Kidney (tissue), 14 donors: ENCODE measurements around the gene A3GALT2. TPM values are rescaled to one million over a fixed set of nuclear protein-coding genes. Genes with fewer than 3 reads are reported as not detected.
"Not testable (repeated sequence)": the region's sequence is repeated elsewhere in the genome, so short reads cannot be mapped to it uniquely, and the experiment has no call there.

Experiments
- DNase-seq, 5 donors: peaks; one replicate each; pipeline ENCODE4 v3.0.0-alpha.2; 2013 to 2020
- FAIRE-seq: peaks from 2 replicates; lab custom pipeline; 2012; peaks lifted over from hg19 to GRCh38; lab: Jason Lieb, UNC
- H3K27ac ChIP-seq, 2 donors: one replicate each; pipeline ENCODE4 v1.7.0; 2013; ENCODE audit warnings: low read depth in 2 of 2, low read length in 2 of 2, inconsistent platforms in 1 of 2
- H3K27me3 ChIP-seq: one replicate; pipeline ENCODE4 v1.7.1; 2013; ENCODE audit warnings: low read length, inconsistent platforms; ENCODE audit not compliant: control insufficient read depth, insufficient read depth
- H3K36me3 ChIP-seq, 3 donors: one replicate each; pipeline versions ENCODE4 v1.7.0 to v1.7.1; 2013; ENCODE audit warnings: low read length in 3 of 3, control low read depth in 1 of 3, inconsistent platforms in 1 of 3; ENCODE audit not compliant: insufficient read depth in 3 of 3, control insufficient read depth in 2 of 3
- H3K4me1 ChIP-seq, 3 donors: one replicate each; pipeline versions ENCODE4 v1.7.0 to v1.7.1; 2013; ENCODE audit warnings: low read length in 3 of 3, inconsistent platforms in 1 of 3, low read depth in 1 of 3; ENCODE audit not compliant: control insufficient read depth in 2 of 3, insufficient read depth in 2 of 3
- H3K4me3 ChIP-seq, 3 donors: one replicate each; pipeline versions ENCODE4 v1.7.0 to v1.8.1; 2013; ENCODE audit warnings: low read length in 3 of 3, control low read depth in 1 of 3, inconsistent platforms in 1 of 3
- H3K9ac ChIP-seq, 3 donors: one replicate each; pipeline versions ENCODE4 v1.7.0 to v1.7.1; 2013; ENCODE audit warnings: low read length in 3 of 3, control low read depth in 1 of 3, inconsistent platforms in 1 of 3
- H3K9me3 ChIP-seq, 3 donors: one replicate each; pipeline versions ENCODE4 v1.7.0 to v1.7.1; 2013; ENCODE audit warnings: low read length in 3 of 3, control low read depth in 1 of 3, inconsistent platforms in 1 of 3; ENCODE audit not compliant: control insufficient read depth in 2 of 3, insufficient read depth in 1 of 3
- intact Hi-C: fragments of 100-400 bp; cut with DNase I; formaldehyde crosslinking; loops from one replicate; pipeline ENCODE4 v1.11.1; 2022
- polyA plus RNA-seq: library from polyadenylated mRNA; stranded (reverse); fragments of 350-450 nt; fragmentation: Illumina TruSeq; extraction: RNeasy Lipid Tissue Mini Kit (QIAGEN cat#74804); gene quantifications from one replicate; pipeline ENCODE4 v1.2.3, GENCODE V29; 2014; ENCODE audit warnings: low read depth, low replicate concordance; ENCODE audit not compliant: insufficient read depth
- total RNA-seq: library from RNA; stranded (reverse); fragmentation: NEBNext Ultra II Directional; extraction: Animal tissue kit (Norgen Biotek cat#: 25700); gene quantifications from one replicate; pipeline ENCODE4 v1.2.1, GENCODE V29; 2021
- TF ChIP-seq, protein P1 (sequence below): IDR thresholded peaks from 3 replicates; pipeline ENCODE4 v1.5.1; 2012; ENCODE audit warnings: mild to moderate bottlenecking, moderate library complexity, borderline replicate concordance; ENCODE audit not compliant: insufficient read depth; ENCODE audit errors: extremely low read depth
- donor health status: control.
- donor health status: control.
- donor health status: control.
- donor health status: control.
- donor health status: control.
- donor health status: DM: yes; HTN: yes; CAD: no.
- donor health status: Normal renal cell carcinoma (clear cell type).

The A3GALT2 gene
- total and polyA plus RNA-seq, 2 donors from 2014 or later: not detected

DNA sequence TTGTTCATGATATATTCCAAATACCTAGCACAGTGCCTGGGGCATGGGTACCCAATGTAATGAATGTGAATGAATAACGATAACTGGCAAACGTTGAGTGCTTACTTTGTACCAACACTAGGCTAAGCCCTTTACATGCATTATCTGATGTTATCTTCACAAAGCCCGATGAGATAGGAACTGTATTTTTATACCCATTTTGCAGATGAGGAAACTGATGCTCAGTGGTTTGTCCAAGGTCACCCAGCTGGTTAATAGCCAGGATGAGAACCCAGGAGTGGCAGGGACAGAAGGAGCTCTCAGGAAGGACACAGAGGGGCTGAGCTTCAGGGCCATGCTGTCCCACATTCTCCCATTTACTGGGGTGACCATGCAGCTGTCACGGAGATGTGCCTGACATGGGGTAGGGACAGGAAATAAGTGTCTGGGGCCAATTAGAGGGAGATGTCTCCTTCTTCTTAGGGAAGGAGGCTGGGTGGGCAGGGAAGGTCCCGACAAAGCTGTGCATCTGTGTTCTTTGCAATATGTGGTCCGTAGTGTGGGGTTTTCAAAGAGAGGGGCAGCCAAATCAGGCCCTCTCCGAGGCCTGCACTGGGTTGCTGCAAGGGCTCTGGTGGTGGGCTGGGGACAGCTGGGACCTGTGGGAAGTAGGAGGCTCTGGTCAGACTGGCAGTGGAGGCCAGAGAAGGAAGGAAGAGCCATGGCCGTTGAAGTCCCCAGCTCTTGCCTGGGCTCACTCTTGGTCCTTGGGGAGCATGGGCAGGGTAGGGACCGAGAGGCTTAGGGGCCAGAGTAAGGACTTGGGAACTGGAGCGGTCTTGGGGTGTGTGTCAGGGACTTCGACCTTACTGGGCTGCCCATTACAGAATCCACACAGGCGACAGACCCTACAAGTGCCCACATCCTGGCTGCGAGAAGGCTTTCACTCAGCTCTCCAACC, 26.6 kb downstream of the A3GALT2 start:
- DNase-seq: peak in 1 of 5 donors; percentile 63
- Histone ChIP-seq H3K36me3 (peaks cover 8 to 32% (median 12%) of the 10 kb centered on the region in 3 donors), H3K4me3 (no peak overlapping the region), H3K27ac (no peak overlapping the region), H3K4me1 (peaks cover 0 to 6% (median 0%) of the 10 kb centered on the region in 3 donors), H3K27me3 (no peaks in the 10 kb centered on the region), H3K9me3 (no peaks in the 10 kb centered on the region), H3K9ac (no peak overlapping the region)
- FAIRE-seq: no peak
- intact Hi-C loops: loop anchor here (5.0 kb wide), 1 partner anchor 73 kb away; no protein-coding TSS in a partner anchor
- TF ChIP-seq, protein P1, sequence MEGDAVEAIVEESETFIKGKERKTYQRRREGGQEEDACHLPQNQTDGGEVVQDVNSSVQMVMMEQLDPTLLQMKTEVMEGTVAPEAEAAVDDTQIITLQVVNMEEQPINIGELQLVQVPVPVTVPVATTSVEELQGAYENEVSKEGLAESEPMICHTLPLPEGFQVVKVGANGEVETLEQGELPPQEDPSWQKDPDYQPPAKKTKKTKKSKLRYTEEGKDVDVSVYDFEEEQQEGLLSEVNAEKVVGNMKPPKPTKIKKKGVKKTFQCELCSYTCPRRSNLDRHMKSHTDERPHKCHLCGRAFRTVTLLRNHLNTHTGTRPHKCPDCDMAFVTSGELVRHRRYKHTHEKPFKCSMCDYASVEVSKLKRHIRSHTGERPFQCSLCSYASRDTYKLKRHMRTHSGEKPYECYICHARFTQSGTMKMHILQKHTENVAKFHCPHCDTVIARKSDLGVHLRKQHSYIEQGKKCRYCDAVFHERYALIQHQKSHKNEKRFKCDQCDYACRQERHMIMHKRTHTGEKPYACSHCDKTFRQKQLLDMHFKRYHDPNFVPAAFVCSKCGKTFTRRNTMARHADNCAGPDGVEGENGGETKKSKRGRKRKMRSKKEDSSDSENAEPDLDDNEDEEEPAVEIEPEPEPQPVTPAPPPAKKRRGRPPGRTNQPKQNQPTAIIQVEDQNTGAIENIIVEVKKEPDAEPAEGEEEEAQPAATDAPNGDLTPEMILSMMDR: no peak

- DNase-seq (peak in 1 of 5 donors; percentile 76), FAIRE-seq (no peak)
- Histone ChIP-seq H3K27ac (no peak overlapping the region), H3K9ac (no peak overlapping the region), H3K9me3 (no peaks in the 10 kb centered on the region), H3K36me3 (peaks cover 6 to 22% (median 8%) of the 10 kb centered on the region in 3 donors), H3K4me1 (peaks cover 0 to 5% (median 0%) of the 10 kb centered on the region in 3 donors), H3K27me3 (no peaks in the 10 kb centered on the region), H3K4me3 (no peak overlapping the region)
- intact Hi-C loops: no loop called here
- TF ChIP-seq, protein P1: no peak
Measured at GRCh38 chr1:33292726-33293340, 28.1 kb downstream of the A3GALT2 start.

- FAIRE-seq, intact Hi-C loops: not testable (repeated sequence)
- H3K4me1 ChIP-seq: peaks cover 0 to 15% (median 7%) of the 10 kb centered on the region in 3 donors
Measured at GRCh38 chr1:33290615-33291014, 30.3 kb downstream of the A3GALT2 start.

DNA sequence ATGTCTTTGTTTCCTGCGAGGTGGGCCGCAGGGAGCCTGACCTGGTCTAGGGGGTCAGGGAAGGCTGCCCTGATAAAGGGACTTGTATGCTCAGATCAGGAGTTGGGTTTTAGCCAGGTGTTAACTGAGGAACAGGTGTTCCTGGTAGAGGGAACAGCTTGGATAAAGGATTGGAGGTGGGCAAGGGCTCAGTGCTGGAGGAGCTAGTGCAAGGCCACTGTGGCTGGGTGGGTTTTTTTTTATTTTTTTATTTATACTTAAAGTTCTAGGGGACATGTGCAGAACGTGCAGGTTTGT, 31.1 kb downstream of the A3GALT2 start:
- TF ChIP-seq, protein P1: no peak
- intact Hi-C loops: loop anchor here (10.0 kb wide), 2 partner anchors 165 to 175 kb away; no protein-coding TSS in a partner anchor
- FAIRE-seq: no peak
- H3K27ac ChIP-seq: no peak overlapping the region
- H3K36me3 ChIP-seq: peaks cover 7 to 17% (median 7%) of the 10 kb centered on the region in 3 donors
- H3K4me1 ChIP-seq: peaks cover 0 to 15% (median 7%) of the 10 kb centered on the region in 3 donors
- no peak overlapping the region for H3K4me3 ChIP-seq
- H3K9ac ChIP-seq: no peak overlapping the region
- no peaks in the 10 kb centered on the region for H3K9me3 ChIP-seq
- DNase-seq: no peak
- no peaks in the 10 kb centered on the region for H3K27me3 ChIP-seq

More at GRCh38 chr1:33290615-33291014, 30.3 kb downstream of the A3GALT2 start:
- H3K27ac ChIP-seq, H3K4me3 ChIP-seq, H3K9me3 ChIP-seq, DNase-seq, H3K27me3 ChIP-seq, H3K9ac ChIP-seq: not testable (repeated sequence)
- H3K36me3 ChIP-seq: peaks cover 7 to 18% (median 9%) of the 10 kb centered on the region in 3 donors
